WTC11 (cell line): ENCODE data around the gene ARHGAP21.

Source experiments
- CTCF ChIP-seq: fragments of 200-600 bp; IDR thresholded peaks from 2 replicates; pipeline ENCODE4 v1.8.0; 2022; ENCODE audit warnings: antibody characterized with exemption
- MAX ChIP-seq: sonication (generic); formaldehyde crosslinking; IDR thresholded peaks from 2 replicates; pipeline ENCODE4 v1.8.0; 2022; ENCODE audit warnings: mild to moderate bottlenecking, missing genetic modification reagents
- SP1 ChIP-seq: sonication (generic); formaldehyde crosslinking; conservative IDR thresholded peaks from 2 replicates; pipeline ENCODE4 v1.8.1; 2022; ENCODE audit warnings: missing genetic modification reagents

GRCh38 chr10:24568042-24568441 lies 155.6 kb downstream of the ARHGAP21 start:
- TF ChIP-seq CTCF (no peak), SP1 (no peak), MAX (no peak)
